Femur (tissue), 1 donor: ENCODE data around the gene SMIM1.

Experiments
- DNase-seq: peaks from one replicate; pipeline ENCODE4 v3.0.0-alpha.2; 2017

SMIM1 gene

DNA sequence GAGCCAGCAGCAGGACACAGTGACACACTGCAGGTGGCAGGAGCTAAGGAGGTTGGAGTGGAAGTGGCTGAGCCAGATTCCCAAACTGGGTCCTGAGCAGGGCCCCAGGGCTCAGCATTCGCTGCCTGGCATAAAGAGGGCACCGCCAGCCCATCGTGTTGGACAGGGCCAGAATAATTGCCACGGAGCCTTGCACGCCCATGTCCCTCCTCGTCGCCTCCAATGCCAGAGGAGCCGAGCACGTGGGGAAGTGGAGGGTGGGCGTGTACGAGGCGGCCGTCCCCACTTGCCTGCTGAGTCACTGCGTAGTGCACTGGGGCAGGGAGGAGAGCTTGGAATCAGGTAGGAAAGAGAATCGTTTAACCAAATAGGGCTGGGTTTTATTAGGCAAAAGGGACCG lies 49.9 kb downstream of the SMIM1 start:
- no peak for DNase-seq

DNA sequence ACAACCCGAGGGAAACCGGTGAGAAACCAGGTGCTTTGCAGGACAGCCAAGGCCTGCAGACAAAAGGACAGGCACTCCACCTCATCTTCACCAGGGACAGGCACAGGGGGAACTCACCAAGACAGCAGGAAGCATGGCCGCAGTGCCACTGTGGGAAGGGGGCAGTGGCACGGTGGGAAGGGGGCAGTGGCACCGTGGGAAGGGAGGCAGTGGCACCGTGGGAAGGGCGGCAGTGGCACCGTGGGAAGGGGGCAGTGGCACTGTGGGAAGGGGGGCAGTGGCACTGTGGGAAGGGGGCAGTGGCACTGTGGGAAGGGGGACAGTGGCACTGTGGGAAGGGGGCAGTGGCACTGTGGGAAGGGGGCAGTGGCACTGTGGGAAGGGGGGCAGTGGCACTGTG lies 52.1 kb downstream of the SMIM1 start:
- no peak for DNase-seq

DNA sequence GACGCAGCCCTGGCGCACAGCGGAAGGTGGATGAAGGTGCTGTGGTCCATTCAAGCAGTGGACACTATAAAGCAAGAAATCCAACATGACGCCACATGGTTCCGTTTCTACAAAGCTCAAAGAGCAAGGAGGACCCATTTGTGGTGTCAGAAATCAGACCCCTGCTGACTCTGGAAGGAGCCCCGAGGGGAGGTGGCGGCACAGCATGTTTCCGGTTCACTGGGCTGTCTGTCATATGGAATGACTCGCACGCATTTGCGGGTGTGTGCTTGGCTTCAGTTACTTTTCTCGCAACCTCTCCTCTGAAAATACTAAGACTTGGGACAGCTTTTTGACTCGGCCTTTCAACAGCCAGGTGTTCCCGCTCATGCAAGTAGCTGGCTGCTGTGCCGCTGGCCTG lies 52.8 kb downstream of the SMIM1 start:
- DNase-seq: no peak
